ENCODE results near the gene ZNHIT6. TPM values are rescaled to one million over a fixed set of nuclear protein-coding genes. Genes with fewer than 3 reads are reported as not detected.

Gene ZNHIT6
- total RNA-seq, 1 donor from 2014 or later = 21.1 TPM

- H3K27ac Mint-ChIP-seq = no peak overlapping the region
- POLR2A ChIA-PET = no interaction called here
- H3K4me3 Mint-ChIP-seq = no peak overlapping the region
- H3K27me3 Mint-ChIP-seq = no peaks in the 10 kb centered on the region
- no peak for TF ChIP-seq CTCF (IDR thresholded peaks at IDR 0.05)
- ATAC-seq (ENCODE audit: low read depth) (no peak), DNase-seq (no peak)
- intact Hi-C loops (cut with micrococcal nuclease) = no loop called here
- H3K9me3 Mint-ChIP-seq = no peaks in the 10 kb centered on the region
- peaks cover 57% of the 10 kb centered on the region for H3K36me3 Mint-ChIP-seq (ENCODE audit: low read depth)
- CTCF ChIA-PET = no interaction called here
- H3K4me1 Mint-ChIP-seq = peaks cover under 1% of the 10 kb centered on the region
Observed at GRCh38 chr1:85656948-85657347, 51.3 kb downstream of the ZNHIT6 start.

GRCh38 chr1:85656256-85656655 lies 52.0 kb downstream of the ZNHIT6 start:
- no peaks in the 10 kb centered on the region for H3K9me3 Mint-ChIP-seq
- POLR2A ChIA-PET = no interaction called here
- H3K27me3 Mint-ChIP-seq = no peaks in the 10 kb centered on the region
- CTCF ChIA-PET = no interaction called here
- no peak overlapping the region for H3K4me3 Mint-ChIP-seq
- ATAC-seq (ENCODE audit: low read depth) (no peak), DNase-seq (no peak)
- H3K27ac Mint-ChIP-seq = no peak overlapping the region
- peaks cover 62% of the 10 kb centered on the region for H3K36me3 Mint-ChIP-seq (ENCODE audit: low read depth)
- no peaks in the 10 kb centered on the region for H3K4me1 Mint-ChIP-seq
- no peak for TF ChIP-seq CTCF (IDR thresholded peaks at IDR 0.05)
- intact Hi-C loops (cut with micrococcal nuclease) = no loop called here

- H3K36me3 Mint-ChIP-seq (ENCODE audit: low read depth) = peaks cover 65% of the 10 kb centered on the region
- no peak overlapping the region for H3K27ac Mint-ChIP-seq
- intact Hi-C loops (cut with micrococcal nuclease) = no loop called here
- no peak overlapping the region for H3K4me3 Mint-ChIP-seq
- no peak for ATAC-seq (ENCODE audit: low read depth)
- no peaks in the 10 kb centered on the region for H3K4me1 Mint-ChIP-seq
- no peak for DNase-seq
- POLR2A ChIA-PET = no interaction called here
- no peaks in the 10 kb centered on the region for H3K27me3 Mint-ChIP-seq
- no peak for TF ChIP-seq CTCF (IDR thresholded peaks at IDR 0.05)
- CTCF ChIA-PET = no interaction called here
- no peaks in the 10 kb centered on the region for H3K9me3 Mint-ChIP-seq
Observed at GRCh38 chr1:85655315-85655714, 52.9 kb downstream of the ZNHIT6 start.

- TF ChIP-seq CTCF (IDR thresholded peaks at IDR 0.05) = no peak
- ATAC-seq (ENCODE audit: low read depth) (no peak), DNase-seq (no peak)
- Mint-ChIP-seq H3K27ac (no peak overlapping the region), H3K9me3 (no peaks in the 10 kb centered on the region), H3K4me3 (no peak overlapping the region), H3K27me3 (no peaks in the 10 kb centered on the region), H3K36me3 (ENCODE audit: low read depth) (peaks cover 69% of the 10 kb centered on the region), H3K4me1 (no peaks in the 10 kb centered on the region)
- CTCF ChIA-PET = no interaction called here
- POLR2A ChIA-PET = no interaction called here
- intact Hi-C loops (cut with micrococcal nuclease) = no loop called here
Observed at GRCh38 chr1:85654066-85654782, 54.0 kb downstream of the ZNHIT6 start.

GRCh38 chr1:85652327-85652726 lies 55.9 kb downstream of the ZNHIT6 start:
- Mint-ChIP-seq H3K4me3 (no peak overlapping the region), H3K4me1 (no peaks in the 10 kb centered on the region), H3K36me3 (ENCODE audit: low read depth) (peaks cover 81% of the 10 kb centered on the region), H3K27me3 (no peaks in the 10 kb centered on the region), H3K27ac (no peak overlapping the region), H3K9me3 (peaks cover 6% of the 10 kb centered on the region)
- ATAC-seq (ENCODE audit: low read depth) = no peak
- TF ChIP-seq CTCF (IDR thresholded peaks at IDR 0.05) = no peak
- intact Hi-C loops (cut with micrococcal nuclease) = no loop called here
- no peak for DNase-seq
- POLR2A ChIA-PET = no interaction called here
- CTCF ChIA-PET = no interaction called here

Data from activated B cell treated with CpG ODN at 0.5 μM for 24 hours (primary cell).